Liver (tissue), 3 donors: Measurements from ENCODE around the gene SPTLC3.

ENCODE experiments used
- CTCF ChIP-seq: fragments of 150-350 bp; IDR thresholded peaks from 2 replicates; pipeline ENCODE4 v1.5.1; 2017; ENCODE audit warnings: improper control_type of control experiment, low read depth, low read length; ENCODE audit not compliant: missing input control
- EGR1 ChIP-seq, 2 donors: IDR thresholded peaks; 2 replicates each; pipeline ENCODE4 v1.6.1; 2016 to 2018; ENCODE audit warnings: antibody characterized with exemption in 2 of 2, low read depth in 2 of 2
- RAD21 ChIP-seq, 2 donors: IDR thresholded peaks; 2 replicates each; pipeline ENCODE4 v1.6.1; 2016; ENCODE audit warnings: antibody characterized with exemption in 2 of 2, mild to moderate bottlenecking in 2 of 2
- donor health status: healthy.
- donor health status: healthy.

DNA sequence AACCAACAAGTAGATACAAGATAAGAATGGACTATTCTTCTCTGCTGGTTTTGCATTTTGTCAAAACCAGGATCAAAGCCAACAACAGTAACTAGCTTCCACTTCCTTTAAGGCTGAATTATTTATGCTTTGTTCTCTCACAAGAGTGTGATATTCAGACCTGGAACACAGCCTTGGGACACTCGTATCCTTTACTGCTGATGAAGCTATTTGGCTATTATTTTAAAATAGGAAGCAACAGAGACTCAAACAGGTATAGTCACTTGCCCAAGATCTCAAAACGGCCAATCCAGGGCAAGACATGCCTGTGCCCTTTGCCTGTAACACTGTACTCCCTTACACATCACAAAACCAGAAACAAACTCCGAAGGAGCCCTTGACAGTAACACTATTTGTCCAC lies 19.9 kb downstream of the SPTLC3 start:
- TF ChIP-seq CTCF (no peak), EGR1 (IDR thresholded peaks at IDR 0.05; ENCODE audit: low read depth in 2 of 2) (no peak), RAD21 (IDR thresholded peaks at IDR 0.05) (no peak)
